AG08396 (cell line): ENCODE data around the gene ADRA2B.
"Not testable (repeated sequence)": the region's sequence is repeated elsewhere in the genome, so short reads cannot be mapped to it uniquely, and the experiment has no call there.

Source experiments
- DNase-seq: peaks from one replicate; pipeline ENCODE4 v3.0.0; 2012; ENCODE audit warnings: low spot score, mixed read lengths

ADRA2B gene

DNA sequence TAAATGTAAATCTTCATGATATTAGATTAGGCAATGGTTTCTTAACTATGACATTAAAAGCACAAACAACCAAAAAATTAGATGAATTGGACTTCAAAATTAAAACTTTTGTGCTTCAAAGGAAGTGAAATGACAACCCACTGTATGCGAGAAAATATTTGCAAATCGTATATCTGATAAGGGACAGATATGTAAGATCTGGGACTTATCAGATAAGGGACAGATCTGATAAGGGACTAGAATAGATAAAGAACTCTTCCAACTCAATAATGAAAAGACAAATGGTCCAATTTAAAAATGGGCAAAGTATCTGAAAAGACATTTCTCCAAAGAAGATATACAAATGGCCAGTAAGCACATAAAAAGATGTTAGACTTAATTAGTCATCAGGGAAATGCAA lies 29.2 kb downstream of the ADRA2B start:
- no peak for DNase-seq

DNA sequence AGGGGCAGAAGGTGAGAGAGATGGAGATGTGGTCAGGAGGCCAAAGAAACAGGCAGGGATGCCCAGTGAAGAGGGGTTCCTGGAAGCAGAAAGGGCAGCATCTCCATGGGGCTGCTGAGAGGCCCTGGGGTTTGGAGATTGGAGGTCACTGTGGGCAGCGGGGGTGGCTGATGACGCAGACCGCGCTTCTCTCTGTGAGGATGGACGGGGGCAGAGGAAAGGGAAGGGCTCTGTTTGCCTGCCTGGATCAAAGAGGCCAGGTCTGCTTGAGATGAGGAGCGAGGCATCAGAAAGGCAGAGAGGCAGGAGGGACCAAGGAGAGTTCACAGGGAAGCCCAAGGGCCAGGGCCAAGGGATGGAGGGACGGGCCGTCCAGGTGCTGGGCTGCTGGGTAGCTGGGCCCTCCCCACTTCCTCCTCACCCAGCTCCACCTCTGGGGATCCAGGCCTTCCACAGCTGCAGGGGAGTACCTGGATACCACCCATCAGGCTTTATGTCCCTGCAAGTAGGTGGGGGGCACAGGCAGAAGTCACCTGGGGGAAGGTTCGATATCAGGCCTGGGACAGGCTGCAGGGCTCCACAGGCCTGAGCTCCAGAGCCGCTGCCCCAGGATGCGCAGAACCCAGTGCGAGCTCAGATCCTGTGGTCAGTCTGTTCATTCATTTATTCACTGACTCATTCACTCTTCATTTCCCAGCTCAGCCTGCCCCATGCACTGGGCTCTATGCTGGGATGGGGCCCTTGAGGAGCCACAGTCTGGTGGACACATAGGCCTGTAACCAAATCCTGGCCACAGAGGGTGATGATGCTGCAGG lies 30.6 kb downstream of the ADRA2B start:
- DNase-seq = no peak

DNA sequence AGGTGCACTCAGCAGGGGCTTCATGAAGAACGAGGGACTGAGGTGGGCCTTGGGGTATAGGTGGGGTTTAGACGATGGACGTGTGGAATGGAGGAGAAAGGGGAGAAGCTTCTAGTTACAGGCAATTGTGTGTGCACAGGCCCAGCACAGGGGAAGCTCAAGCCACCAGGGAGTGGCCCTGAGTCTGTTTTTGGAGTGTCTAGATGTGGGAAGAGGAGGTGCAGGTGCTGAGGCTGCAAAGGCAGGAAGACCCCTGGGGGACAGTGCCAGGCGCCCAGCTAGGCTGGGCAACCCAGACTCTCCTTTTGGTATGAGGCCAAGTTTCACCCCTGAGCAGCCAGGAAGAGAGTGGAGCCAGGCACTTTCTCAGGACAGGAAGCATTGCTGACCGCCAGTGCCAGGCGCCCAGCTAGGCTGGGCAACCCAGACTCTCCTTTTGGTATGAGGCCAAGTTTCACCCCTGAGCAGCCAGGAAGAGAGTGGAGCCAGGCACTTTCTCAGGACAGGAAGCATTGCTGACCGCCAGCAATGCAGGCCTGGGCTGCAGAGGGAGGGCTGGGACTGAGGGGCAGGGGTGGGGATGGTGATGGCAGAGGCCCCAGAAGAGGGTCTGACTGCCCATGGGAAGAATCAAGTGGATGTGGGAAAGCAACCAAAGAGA lies 31.4 kb downstream of the ADRA2B start:
- DNase-seq = not testable (repeated sequence)

DNA sequence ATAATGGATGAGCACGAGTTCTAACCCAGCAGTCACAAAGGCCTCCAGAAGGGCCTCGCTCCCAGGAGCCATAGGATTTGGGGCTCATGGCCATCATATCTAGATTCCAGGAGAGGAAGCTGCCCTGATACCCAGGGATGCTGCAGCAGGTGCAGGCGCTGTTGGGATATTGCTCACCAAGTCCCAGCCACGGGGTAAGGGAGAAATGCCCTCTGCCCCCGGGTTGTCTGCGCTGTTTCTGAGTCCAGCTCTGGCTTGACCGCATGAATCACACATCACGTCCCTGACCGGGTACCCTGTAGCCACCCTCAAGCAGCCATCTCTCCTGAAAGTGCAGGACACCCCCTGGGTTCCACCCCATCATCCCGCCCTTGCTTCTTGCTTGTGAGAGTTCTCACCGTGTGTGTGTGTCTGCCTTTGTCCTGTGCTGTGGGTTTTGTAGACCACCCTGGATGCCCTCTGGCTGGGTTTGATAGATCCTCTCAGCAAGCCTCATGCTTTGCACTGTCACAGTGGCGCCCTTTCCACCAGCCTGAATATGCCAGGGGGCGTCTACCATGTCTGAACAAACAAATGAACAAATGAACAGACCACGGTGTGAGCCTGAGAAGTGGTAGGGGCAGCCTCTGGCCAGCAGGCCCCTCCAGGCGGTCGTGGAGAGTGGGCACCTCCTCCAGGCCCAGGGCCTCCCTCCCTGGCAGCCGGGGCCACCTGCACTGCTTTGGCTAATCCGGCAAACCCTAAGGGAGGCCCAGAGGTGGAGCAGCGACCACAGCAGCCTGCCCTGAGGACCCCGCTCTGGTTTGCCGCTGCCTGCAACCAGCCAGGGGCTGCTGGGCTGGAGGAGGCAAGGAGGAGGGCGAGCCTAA lies 32.1 kb downstream of the ADRA2B start:
- DNase-seq = no peak

DNA sequence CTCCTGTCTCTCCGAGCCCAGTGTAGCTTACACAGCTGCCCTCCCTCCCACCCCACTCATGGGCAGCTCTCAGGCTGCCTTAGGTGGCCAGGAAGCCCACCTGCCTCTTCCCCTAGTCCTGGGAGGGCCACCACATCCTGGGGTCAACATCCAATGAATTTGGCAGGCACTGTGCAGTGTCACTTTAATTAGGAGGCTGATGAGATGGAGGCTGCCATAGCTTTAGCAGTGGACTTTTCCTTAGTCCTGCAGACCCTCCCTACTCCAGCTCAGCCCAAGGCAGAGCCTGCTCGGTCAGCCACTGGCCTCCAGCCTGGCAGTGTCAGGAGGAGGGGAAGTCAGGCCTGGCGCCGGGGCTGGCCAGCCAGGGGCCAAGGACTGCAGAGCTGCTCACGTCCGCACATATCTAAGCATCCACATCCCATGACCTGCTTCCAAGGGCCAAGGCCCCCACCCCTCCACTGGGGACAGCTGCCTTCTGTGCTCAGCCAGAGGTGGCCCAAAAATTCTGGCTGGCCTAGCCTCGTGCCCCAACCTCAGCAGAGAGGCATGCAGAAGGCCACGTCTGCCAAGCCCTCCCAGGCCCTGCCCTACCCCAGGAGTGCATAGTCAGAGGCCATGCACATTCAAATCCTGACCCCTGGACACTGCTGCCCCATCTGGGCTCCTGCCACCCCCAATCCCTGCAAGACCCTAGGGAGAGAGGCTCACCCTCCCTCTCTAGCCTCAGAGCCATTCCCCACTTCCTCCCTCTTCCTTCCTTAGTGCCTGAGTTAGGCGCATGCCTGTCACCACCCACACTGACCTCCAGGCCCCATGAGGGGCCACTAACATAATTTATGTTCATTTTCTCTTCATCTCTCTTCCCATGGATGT lies 33.1 kb downstream of the ADRA2B start:
- no peak for DNase-seq

DNA sequence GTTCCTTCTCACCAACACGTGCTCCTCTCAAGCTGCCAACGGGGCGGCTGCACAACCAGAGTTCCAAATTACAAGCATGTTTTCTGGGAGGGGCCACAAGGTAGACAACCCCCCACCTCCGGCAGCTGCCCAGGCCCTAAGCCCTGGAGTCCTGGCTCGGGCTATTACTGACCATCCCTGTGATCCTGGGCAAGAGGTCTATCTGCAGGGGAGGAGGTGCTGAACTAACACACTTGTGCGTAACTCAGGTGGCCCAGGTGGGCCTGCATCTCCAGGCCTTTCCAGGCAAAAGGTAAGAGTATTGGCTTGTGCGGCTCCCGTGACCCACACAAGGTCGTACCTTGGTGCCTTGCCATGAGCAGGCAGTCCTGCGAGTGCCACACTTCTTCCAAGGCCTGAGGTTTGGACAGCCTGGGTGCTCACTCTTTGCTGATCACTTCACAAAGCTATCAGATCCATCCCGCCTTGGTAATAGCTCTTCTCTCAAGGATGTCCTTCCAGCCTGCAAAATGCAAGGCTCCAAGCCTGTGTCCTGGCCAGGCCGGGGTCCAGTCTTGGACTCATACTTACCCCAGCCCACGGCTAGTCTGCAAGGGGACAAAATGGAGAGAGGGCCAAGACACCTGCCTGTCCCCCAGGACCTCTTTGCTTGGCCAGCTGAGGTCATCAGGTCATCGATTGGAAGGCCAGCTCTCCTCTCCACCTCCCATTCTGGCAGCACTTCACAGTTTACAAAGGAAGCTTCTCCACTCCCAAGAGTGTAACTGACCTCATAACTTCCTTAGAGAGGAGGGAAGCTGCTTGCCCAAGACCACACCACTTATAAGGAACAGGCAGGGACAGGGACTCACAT lies 33.9 kb downstream of the ADRA2B start:
- DNase-seq = no peak

DNA sequence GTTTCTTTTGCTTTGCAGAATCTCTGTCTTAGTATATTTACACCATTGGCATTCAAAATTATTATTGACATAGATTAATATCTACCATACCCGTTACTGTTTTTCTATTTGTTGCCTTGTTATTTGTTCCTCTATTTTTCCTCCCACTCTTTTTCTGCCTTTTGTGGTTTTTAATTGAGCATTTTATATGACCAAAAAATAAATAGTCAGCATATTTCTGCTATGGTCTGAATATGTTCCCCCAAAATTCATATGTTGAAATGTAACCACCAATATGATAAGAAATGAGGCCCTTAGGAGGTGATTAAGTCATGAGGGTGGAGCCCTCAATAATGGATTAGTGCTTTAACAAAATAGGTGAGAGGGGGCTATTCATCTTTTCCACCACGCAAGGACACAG lies 35.3 kb downstream of the ADRA2B start:
- DNase-seq = no peak

DNA sequence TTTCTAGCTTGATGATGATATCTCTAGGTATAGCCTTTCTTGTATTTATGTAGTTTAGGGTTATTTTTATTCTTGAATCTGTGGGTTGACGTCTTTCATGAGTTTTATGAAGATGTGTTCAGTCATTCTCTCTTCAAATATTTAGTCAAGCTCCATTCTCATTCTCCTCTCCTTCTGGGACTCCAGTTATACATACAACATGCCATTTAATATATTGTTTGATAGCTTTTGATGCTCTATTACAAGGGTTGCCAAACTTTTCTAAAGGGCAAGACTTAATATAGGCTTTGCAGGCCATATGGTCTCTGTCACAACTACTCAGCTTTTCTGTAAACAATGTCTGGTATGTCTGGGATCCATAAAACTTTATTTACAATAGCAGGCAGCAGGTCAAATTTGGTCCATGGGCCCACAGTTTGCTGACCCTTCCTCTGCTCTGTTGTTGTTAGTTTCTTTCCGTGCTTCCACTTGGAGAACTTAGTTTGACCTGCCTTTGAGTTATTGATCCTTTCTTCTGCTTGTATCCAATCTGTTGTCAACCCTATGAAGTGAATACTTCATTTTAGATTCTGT lies 41.1 kb downstream of the ADRA2B start:
- no peak for DNase-seq

DNA sequence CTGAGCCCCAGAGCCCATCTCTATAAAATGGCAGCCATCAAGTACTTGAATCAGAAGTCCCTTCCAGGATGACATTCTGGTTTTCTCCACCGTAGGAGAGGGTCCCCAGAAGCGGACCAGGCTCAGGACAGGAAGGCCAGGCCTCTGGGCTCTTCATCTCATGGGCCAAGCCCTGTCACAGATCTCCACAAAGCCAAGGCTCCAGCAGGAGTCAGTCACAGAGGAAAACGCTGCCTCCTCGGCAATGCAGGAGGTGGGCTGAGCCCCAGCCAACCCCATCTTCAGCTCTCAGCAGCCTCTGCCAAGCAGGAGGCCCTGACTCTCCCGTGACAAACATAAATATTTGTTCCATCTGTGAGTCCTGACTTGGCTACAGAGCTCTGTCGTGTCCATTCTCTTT lies 42.2 kb downstream of the ADRA2B start:
- DNase-seq = peak; percentile 5

DNA sequence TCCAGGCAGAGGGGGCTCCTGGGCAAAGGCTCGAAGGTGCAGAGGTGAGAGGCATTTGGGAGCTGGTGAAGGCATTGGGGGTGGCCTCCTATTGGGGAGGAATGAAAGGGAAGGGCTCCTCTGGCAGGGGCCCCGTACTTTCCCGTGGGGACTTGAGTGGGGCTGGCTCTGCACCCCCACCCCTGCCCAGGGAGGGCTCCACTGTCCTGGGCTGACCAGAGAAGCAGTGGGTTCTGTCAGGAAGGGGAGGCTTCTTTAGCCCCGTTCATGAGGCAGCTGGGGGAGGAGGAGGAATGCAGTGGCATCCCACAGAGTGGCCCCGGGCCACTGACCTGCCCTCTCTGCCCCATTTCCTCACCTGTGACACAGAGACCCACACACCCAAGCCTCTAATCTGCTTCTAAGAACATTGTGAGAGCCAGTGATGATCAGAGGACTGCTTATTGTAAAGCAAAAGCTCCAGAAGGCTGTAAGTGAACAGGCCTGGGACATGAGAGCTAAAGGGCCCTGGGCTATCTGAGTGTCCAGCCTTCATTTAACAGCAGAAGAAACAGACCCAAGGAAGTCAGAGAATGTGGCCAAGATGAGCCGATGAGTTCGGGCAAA lies 43.1 kb downstream of the ADRA2B start:
- no peak for DNase-seq

DNA sequence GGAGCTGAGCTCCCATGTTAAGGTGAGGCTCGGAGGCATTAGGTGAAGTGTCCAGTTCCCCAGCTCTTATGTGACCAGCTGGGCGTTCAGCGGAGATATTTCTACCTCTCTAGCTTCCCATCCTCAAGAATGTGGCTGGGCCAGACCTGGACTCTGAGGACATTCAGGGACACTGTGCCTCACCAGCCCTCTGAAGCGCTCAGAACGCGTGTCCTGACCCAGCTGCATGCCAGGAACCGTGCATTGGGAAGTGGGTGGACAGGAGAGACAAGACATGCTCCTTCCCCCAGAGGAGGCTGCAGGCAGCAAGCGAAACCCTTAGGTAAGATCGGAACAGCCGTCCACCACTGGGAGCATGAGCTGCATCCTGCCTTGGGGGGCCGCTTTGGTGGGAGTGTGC lies 43.6 kb downstream of the ADRA2B start:
- no peak for DNase-seq

DNA sequence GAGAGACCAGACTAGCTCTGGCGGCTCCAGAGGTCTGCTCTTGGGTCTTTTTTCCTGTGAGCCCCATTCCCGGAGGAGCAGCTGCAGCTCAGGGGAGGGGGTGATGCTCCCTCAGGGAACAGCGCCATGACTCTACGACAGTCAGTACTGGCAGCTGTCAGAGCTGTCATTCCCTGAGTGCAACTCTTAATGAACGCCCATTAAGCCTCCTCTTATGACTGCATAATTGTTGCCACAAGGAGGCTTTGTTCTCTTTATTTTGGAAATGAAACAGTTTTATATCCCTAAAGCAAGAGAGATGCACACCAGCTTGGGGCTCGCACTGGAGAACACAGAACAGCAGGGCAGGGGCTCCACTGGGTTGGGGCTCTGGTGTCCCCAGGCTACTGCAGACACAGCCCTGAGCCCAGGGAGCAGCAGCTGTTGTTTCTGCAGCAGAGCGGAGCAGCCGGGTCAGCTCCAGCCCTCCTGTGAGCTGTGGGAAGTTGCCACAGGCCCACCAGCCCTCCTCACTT lies 44.3 kb downstream of the ADRA2B start:
- not testable (repeated sequence) for DNase-seq

DNA sequence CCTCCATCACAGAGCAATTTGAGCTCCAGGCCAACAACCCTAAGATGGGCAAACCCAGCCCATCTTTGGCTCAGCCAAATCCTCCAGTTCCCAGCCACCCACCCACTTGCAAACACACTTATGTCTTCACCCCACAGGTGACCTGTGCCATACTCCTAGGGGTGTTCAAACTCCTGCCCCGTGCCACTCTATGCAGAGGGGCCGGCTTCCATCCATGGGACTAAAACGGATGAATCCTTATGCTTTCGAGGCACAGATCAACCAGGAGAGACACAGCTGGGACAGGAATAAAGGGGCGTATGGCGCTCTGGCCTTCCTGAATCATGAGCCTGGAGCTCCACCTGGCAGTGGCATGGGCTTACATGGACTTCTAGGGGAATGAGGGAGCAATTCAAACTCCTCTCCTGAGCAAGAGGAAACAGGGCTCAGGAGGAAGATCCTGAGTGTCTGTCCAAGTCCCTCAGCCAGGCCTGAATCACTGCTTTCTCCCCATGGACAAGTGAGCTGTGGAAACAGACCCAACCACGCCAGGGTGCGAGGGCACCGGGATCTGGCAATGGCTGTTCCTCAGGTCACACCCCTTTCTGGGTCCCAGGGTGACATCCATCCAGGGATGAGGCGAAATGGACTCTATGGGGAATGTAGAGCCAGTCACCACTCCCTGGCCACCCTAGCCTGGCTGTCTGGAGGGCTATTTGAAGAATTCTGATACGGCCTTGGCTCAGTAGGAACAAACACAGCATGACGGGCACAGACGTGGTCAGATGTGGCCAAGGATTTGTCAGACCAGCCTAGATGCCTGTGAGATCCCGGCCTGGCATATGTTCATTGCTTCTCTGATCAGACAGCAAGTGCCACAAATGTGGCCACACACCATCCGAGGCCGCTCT lies 45.0 kb downstream of the ADRA2B start:
- not testable (repeated sequence) for DNase-seq

DNA sequence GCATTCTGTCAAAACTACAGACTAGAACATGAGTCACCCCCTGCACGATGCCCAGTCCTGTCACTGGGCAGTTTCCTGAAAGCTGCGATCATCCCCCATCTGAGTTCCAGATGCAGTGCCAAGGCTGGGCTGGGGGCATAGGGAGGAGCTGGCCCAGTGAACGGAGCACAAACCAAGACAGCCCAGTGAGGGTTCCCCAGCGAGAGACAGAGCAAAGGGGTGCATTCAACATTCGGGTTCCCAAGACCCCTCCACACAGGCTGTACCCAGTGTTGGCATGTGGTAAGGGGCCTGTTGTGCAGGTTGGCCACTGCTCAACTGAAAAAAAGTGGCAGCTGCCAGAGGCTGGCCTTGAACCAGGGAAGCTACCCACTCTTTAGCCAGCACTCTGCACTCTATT lies 46.0 kb downstream of the ADRA2B start:
- DNase-seq = not testable (repeated sequence)

DNA sequence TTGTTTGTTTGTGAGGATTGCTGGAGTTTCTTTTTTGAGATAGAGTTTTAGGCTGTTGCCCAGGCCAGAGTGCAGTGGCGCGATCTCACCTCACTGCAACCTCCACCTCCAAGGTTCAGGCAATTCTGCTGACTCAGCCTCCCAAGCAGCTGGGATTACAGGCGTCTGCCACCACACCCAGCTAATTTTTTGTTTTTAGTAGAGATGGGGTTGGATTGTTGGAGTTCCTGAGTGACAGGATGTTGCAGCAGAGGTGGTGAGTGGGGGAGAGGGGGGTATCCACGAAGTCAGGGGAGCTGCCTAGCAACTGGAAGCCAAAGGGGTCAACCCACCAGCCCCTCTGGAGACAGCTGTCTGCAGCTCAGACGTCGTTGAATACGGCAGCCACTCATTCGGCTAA lies 46.5 kb downstream of the ADRA2B start:
- not testable (repeated sequence) for DNase-seq

DNA sequence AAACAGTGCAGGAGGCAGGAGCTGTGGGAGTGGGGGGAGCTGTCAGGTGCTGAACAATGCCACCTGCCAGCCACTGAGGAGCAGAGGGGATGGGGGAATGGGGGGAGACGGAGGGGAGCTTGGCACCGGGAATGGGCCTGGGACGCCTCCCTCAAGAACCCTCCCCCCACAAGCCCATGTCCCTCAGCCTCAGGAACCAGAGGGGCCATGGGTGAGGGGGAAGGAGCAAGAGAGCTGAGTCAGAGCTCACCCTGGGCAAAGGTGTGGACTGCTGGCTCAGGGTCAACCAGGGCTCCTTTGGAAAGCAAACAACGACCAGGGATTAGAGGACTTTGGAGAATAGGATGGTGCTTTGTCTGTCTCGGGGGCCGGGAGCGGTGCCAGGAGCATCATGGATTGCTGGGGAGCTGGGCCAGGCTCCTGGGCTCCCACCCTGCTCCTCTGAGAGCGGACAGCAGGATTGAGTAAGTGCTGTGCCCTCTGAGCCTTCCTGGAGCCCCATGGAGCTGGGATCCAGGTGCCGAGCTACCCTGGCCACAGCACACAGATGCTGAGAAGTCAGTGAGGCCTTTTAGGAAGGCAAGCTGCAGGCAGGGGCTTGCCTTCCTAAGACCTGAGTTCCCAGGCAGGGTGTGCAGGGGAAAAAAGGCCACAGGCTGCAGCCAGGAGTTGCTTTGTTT lies 48.3 kb downstream of the ADRA2B start:
- not testable (repeated sequence) for DNase-seq

DNA sequence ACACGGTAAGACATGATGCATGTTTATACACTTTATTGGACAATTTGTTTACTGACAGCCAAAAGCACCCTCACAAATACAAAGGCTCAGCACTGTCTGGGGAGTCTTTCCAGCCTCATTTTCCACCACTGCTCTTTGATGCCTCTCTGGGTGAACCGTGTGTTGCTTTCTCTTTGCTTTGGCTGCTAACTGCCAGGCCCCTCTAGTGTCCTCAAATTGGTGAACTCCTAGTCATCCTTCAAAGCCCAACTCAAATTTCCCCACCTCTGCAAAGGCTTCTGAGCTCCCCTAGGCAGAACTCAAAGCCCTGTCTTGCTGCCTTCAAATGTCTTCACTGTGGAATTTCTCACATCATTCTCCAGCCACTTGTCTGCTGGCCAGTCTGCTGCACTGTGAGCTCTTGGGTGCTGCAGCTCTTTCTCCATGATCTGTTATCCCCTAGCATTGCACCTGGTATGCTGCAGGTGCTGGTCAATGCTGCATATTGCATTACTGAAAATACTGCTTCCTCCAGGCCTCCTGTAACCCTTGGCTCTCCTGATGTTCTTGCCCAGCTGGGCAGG lies 49.2 kb downstream of the ADRA2B start:
- not testable (repeated sequence) for DNase-seq

DNA sequence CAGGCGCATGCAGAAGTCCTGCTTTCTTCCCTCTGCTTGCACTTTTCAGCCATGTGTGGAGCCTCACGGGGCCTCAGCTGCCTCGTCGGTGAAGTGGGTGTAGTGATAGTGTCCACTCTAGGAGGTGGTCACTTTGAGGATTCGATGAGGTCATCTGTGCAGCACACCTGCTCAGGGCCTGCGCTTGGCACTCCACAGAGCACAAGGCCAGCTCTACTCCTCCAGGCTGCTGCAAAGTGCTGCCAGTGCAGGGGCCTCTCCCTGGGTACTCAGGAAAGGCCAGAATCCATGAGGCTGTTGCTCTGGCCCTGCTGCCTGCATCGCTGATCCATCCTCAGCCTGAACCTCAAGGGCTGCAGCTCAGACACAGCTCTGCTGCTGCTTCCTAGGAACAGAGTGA lies 49.9 kb downstream of the ADRA2B start:
- DNase-seq = not testable (repeated sequence)
